HG03460 (cell line): ENCODE results near the gene PEX14.
"Not testable (repeated sequence)": the region's sequence is repeated elsewhere in the genome, so short reads cannot be mapped to it uniquely, and the experiment has no call there.

Experiments
- ATAC-seq: cut with Tn5 transposase; IDR thresholded peaks from one replicate; pipeline ENCODE4 v1.9.1; 2021; ENCODE audit not compliant: unreplicated experiment

PEX14 gene

GRCh38 chr1:10450156-10450814 is 24.5 kb upstream of the PEX14 start:
- no peak for ATAC-seq

GRCh38 chr1:10450836-10451235 is 23.9 kb upstream of the PEX14 start:
- ATAC-seq: no peak

- no peak for ATAC-seq
Measured at GRCh38 chr1:10451287-10451686, 23.5 kb upstream of the PEX14 start.

- ATAC-seq: no peak
Measured at GRCh38 chr1:10456048-10456447, 18.7 kb upstream of the PEX14 start.

- ATAC-seq: no peak
Measured at GRCh38 chr1:10456661-10457060, 18.1 kb upstream of the PEX14 start.

- ATAC-seq: not testable (repeated sequence)
Measured at GRCh38 chr1:10457462-10457861, 17.3 kb upstream of the PEX14 start.

GRCh38 chr1:10457875-10458274 is 16.9 kb upstream of the PEX14 start:
- no peak for ATAC-seq

GRCh38 chr1:10459184-10459583 is 15.6 kb upstream of the PEX14 start:
- ATAC-seq: no peak

GRCh38 chr1:10467078-10467477 is 7.7 kb upstream of the PEX14 start:
- ATAC-seq: no peak

- ATAC-seq: no peak
Measured at GRCh38 chr1:10470043-10470442, 4.7 kb upstream of the PEX14 start.

GRCh38 chr1:10471411-10472219 is 3.1 kb upstream of the PEX14 start:
- no peak for ATAC-seq

GRCh38 chr1:10472220-10473144 is 2.3 kb upstream of the PEX14 start, which contains the start of gene DFFA:
TSS of gene DFFA (minus strand) at chr1:10472529. CDS start at chr1:10472458, 71 bp downstream.
- ATAC-seq: peak; percentile 75

- ATAC-seq: no peak
Measured at GRCh38 chr1:10473145-10473765, 1.5 kb upstream of the PEX14 start.

GRCh38 chr1:10474309-10474612 is 489 bp upstream of the PEX14 start:
- not testable (repeated sequence) for ATAC-seq

- ATAC-seq: no peak
Measured at GRCh38 chr1:10475510-10475909, 760 bp downstream of the PEX14 start.

- no peak for ATAC-seq
Measured at GRCh38 chr1:10479296-10479695, 4.5 kb downstream of the PEX14 start.

GRCh38 chr1:10480614-10481013 is 5.9 kb downstream of the PEX14 start:
- no peak for ATAC-seq

- no peak for ATAC-seq
Measured at GRCh38 chr1:10484521-10484920, 9.8 kb downstream of the PEX14 start.

GRCh38 chr1:10489291-10490055 is 14.7 kb downstream of the PEX14 start:
- ATAC-seq: no peak

- no peak for ATAC-seq
Measured at GRCh38 chr1:10490286-10490970, 15.7 kb downstream of the PEX14 start.
